ENCODE data around the gene SH2B3. TPM values are rescaled to one million over a fixed set of nuclear protein-coding genes. Genes with fewer than 3 reads are reported as not detected.

SH2B3 gene
- total RNA-seq, 1 donor from 2014 or later, result 32.3 TPM

DNA sequence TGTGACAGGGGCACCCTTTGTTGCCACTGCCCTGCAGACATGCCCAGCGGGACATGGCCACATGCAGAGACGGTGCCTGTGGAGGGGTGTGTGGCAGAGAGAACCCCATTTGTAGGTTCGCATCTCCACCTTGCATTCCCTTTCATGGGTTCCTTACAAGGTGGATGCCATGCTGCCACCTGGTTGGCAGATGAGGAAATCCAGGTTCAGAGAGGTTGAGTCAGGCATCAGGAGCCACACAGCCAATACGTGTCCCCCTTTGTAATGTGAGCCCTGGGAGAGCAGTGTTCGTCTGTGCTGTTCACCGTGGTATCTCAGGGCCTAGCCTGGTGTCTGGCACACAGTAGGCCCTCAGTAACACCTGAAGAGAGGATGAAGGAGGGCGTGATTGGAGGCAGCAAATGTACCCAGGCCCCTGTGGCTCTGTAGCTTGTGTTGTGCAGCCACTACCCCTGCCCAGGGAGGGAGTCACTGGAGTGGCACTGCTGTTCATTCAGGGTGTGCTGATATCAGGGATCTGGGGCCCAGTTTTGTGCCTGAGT, 9.1 kb downstream of the SH2B3 start:
- Histone ChIP-seq H3K27me3 (ENCODE audit: control insufficient read depth, insufficient read depth, low read length) (no peaks in the 10 kb centered on the region), H3K4me3 (ENCODE audit: low read depth, low read length) (no peak overlapping the region), H3K36me3 (ENCODE audit: control insufficient read depth, insufficient read depth, low read length) (no peaks in the 10 kb centered on the region)
- DNase-seq (ENCODE audit: low read depth), result no peak
- no peak for TF ChIP-seq CTCF (IDR thresholded peaks at IDR 0.05; ENCODE audit: insufficient read depth, low read length, poor library complexity, severe bottlenecking)

- Histone ChIP-seq H3K27me3 (ENCODE audit: control insufficient read depth, insufficient read depth, low read length) (no peaks in the 10 kb centered on the region), H3K4me3 (ENCODE audit: low read depth, low read length) (no peak overlapping the region), H3K36me3 (ENCODE audit: control insufficient read depth, insufficient read depth, low read length) (no peaks in the 10 kb centered on the region)
- no peak for TF ChIP-seq CTCF (IDR thresholded peaks at IDR 0.05; ENCODE audit: insufficient read depth, low read length, poor library complexity, severe bottlenecking)
- DNase-seq (ENCODE audit: low read depth), result no peak
Measured at GRCh38 chr12:111417290-111417689, 11.6 kb downstream of the SH2B3 start.

GRCh38 chr12:111417784-111418593, 12.3 kb downstream of the SH2B3 start:
- DNase-seq (ENCODE audit: low read depth), result no peak
- Histone ChIP-seq H3K4me3 (ENCODE audit: low read depth, low read length) (no peak overlapping the region), H3K27me3 (ENCODE audit: control insufficient read depth, insufficient read depth, low read length) (no peaks in the 10 kb centered on the region), H3K36me3 (ENCODE audit: control insufficient read depth, insufficient read depth, low read length) (no peaks in the 10 kb centered on the region)
- TF ChIP-seq CTCF (IDR thresholded peaks at IDR 0.05; ENCODE audit: insufficient read depth, low read length, poor library complexity, severe bottlenecking), result no peak

GRCh38 chr12:111418594-111418880, 12.8 kb downstream of the SH2B3 start:
- DNase-seq (ENCODE audit: low read depth), result no peak
- Histone ChIP-seq H3K36me3 (ENCODE audit: control insufficient read depth, insufficient read depth, low read length) (no peaks in the 10 kb centered on the region), H3K4me3 (ENCODE audit: low read depth, low read length) (no peak overlapping the region), H3K27me3 (ENCODE audit: control insufficient read depth, insufficient read depth, low read length) (no peaks in the 10 kb centered on the region)
- no peak for TF ChIP-seq CTCF (IDR thresholded peaks at IDR 0.05; ENCODE audit: insufficient read depth, low read length, poor library complexity, severe bottlenecking)

GRCh38 chr12:111419784-111420183, 14.1 kb downstream of the SH2B3 start:
- DNase-seq (ENCODE audit: low read depth), result no peak
- Histone ChIP-seq H3K4me3 (ENCODE audit: low read depth, low read length) (no peak overlapping the region), H3K27me3 (ENCODE audit: control insufficient read depth, insufficient read depth, low read length) (no peaks in the 10 kb centered on the region), H3K36me3 (ENCODE audit: control insufficient read depth, insufficient read depth, low read length) (no peaks in the 10 kb centered on the region)
- TF ChIP-seq CTCF (IDR thresholded peaks at IDR 0.05; ENCODE audit: insufficient read depth, low read length, poor library complexity, severe bottlenecking), result no peak

DNA sequence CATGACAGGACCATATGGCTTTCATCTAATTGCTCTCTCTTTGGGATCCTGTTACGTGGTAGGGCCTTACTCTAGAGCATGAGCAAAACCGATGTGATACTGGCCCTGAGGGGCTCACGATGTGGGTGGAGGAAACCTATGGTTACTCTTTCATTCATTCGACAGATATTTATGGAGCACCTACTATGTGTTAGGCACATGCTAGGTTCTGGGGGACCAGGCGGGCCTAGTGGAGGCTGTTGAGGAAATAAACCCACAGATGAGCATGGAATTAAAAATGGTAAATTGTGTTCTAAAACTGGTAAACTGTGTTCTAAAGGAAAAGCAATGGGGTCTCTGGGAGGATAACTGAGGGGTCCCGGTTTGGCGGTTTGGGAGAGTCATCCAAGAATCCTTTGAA, 14.8 kb downstream of the SH2B3 start:
- H3K36me3 ChIP-seq (ENCODE audit: control insufficient read depth, insufficient read depth, low read length), result no peaks in the 10 kb centered on the region
- H3K4me3 ChIP-seq (ENCODE audit: low read depth, low read length), result no peak overlapping the region
- H3K27me3 ChIP-seq (ENCODE audit: control insufficient read depth, insufficient read depth, low read length), result no peaks in the 10 kb centered on the region
- no peak for TF ChIP-seq CTCF (IDR thresholded peaks at IDR 0.05; ENCODE audit: insufficient read depth, low read length, poor library complexity, severe bottlenecking)
- no peak for DNase-seq (ENCODE audit: low read depth)

Data from kidney epithelial cell (primary cell).